Smooth muscle cell (in vitro differentiated cells): ENCODE measurements around the gene HNRNPLL. TPM values are rescaled to one million over a fixed set of nuclear protein-coding genes. Genes with fewer than 3 reads are reported as not detected.

Experiments
- DNase-seq: peaks from one replicate; lab custom pipeline; 2025; ENCODE audit not compliant: unreplicated experiment; lab: John Stamatoyannopoulos, UW
- H2AFZ ChIP-seq: fragments of 200-600 bp; sonication (generic); 2 replicates; pipeline ENCODE4 v1.6.0; 2016; ENCODE audit warnings: antibody characterized with exemption, low read depth, mild to moderate bottlenecking
- H3F3A ChIP-seq: fragments of 200-600 bp; sonication (generic); 2 replicates; pipeline ENCODE4 v1.6.0; 2017; ENCODE audit warnings: antibody characterized with exemption, low read depth
- H3K27ac ChIP-seq: fragments of 200-600 bp; sonication (generic); 2 replicates; pipeline ENCODE4 v1.5.1; 2016; ENCODE audit warnings: low read depth, mild to moderate bottlenecking
- H3K27me3 ChIP-seq: fragments of 200-600 bp; sonication (generic); 2 replicates; pipeline ENCODE4 v1.6.1; 2016; ENCODE audit warnings: low read depth, mild to moderate bottlenecking
- H3K36me3 ChIP-seq: fragments of 200-600 bp; sonication (generic); 2 replicates; pipeline ENCODE4 v1.5.1; 2016; ENCODE audit warnings: low read depth
- H3K4me1 ChIP-seq: fragments of 200-600 bp; sonication (generic); 2 replicates; pipeline ENCODE4 v1.5.1; 2016; ENCODE audit warnings: low read depth
- H3K4me2 ChIP-seq: fragments of 200-600 bp; sonication (generic); 2 replicates; pipeline ENCODE4 v1.6.0; 2016; ENCODE audit warnings: mild to moderate bottlenecking
- H3K4me3 ChIP-seq: fragments of 200-600 bp; sonication (generic); 2 replicates; pipeline ENCODE4 v1.5.1; 2016; ENCODE audit warnings: mild to moderate bottlenecking
- H3K79me2 ChIP-seq: fragments of 200-600 bp; sonication (generic); 2 replicates; pipeline ENCODE4 v1.6.0; 2016; ENCODE audit warnings: low read depth, mild to moderate bottlenecking
- H3K9ac ChIP-seq: fragments of 200-600 bp; sonication (generic); 2 replicates; pipeline ENCODE4 v1.6.0; 2016; ENCODE audit warnings: low read depth
- H3K9me3 ChIP-seq: fragments of 200-600 bp; sonication (generic); replicated peaks from 2 replicates; pipeline ENCODE4 v1.5.1; 2016; ENCODE audit warnings: low read depth
- H4K20me1 ChIP-seq: fragments of 200-600 bp; sonication (generic); 2 replicates; pipeline ENCODE4 v1.6.0; 2016; ENCODE audit warnings: low read depth
- WGBS: methylation state at CpG from one replicate; pipeline ENCODE4 v1.1.7; 2016; ENCODE audit warnings: low lambda C conversion rate; 5-methylcytosine and 5-hydroxymethylcytosine counted together
- polyA plus RNA-seq: library from polyadenylated mRNA; unstranded; fragments of >200 nt; fragmentation: Nextera tagmentation; extraction: Ambion mirVana; gene quantifications from 2 replicates; pipeline ENCODE4 v1.2.1, GENCODE V29; 2016
- total RNA-seq: library from RNA; depleted of rRNA; stranded (reverse); fragments of >200 nt; gene quantifications from 2 replicates; pipeline ENCODE4 v1.2.3, GENCODE V29; 2014
- TF ChIP-seq, protein P1 (sequence below): fragments of 200-600 bp; sonication (generic); IDR thresholded peaks from 2 replicates; pipeline ENCODE4 v1.5.1; 2017; ENCODE audit warnings: borderline replicate concordance, mild to moderate bottlenecking, antibody characterized with exemption; ENCODE audit not compliant: insufficient read depth, poor library complexity, severe bottlenecking

HNRNPLL gene
- total and polyA plus RNA-seq, 2 experiments from 2014 or later, result 37.4 to 42.8 TPM

DNA sequence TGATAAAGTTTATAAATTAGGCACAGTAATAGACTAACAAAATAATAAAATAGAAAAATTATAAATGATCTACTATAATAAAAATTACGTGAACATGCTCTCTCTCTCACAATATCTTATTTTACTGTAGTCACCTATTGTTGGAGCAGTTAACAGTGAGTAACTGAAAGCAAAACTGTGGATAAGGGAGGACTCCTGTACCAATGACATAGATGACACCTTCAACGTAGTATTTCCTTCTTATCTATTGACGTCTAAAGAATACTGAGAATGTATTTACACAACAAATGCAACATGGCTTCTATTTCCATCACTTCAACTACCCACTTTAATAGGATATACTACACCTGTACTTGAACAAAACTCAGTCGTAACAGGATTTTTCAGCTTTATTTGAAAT, 31.5 kb downstream of the HNRNPLL start:
- H3K4me3 ChIP-seq, result no peak overlapping the region
- 95% methylated on average over 4 of the region's 4 CpGs for WGBS

DNA sequence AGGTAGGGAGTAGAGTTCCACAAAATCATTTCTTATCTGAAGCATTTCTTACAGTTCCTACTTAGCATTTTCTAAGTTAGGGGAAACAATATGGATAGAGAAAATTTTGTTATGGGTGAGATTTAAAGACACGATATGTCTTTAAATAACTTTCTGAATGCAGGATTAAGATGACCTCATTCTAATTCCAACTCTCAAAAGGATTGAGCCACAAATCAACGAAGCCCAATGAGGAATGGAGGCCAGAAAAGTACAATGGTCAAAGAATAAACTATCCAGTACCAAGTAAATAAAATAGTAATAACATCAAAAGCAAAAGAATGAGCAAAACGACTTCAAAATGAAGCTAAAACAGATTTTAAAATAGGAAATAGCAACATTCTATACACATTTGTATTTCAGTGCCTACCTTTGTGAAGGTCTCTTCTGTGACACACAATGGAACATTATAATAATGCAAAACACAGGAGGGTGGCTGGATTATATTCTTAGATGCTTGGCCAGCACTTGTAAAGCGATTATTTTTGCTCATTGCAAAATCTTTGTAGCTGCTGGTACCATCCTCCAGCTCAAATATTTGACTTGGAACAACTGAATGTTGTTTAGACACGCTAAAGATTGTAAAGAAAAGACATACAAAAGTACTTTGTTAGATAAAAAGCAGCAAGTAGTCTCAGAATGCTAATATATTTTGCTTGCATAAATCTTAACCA, 33.8 kb downstream of the HNRNPLL start:
- no peaks in the 10 kb centered on the region for H3K4me1 ChIP-seq
- no peak for DNase-seq
- peaks cover 17% of the 10 kb centered on the region for H3F3A ChIP-seq
- H3K9me3 ChIP-seq, result no peaks in the 10 kb centered on the region
- H3K27me3 ChIP-seq, result no peaks in the 10 kb centered on the region
- H3K4me2 ChIP-seq, result peak overlapping the region; percentile 10
- peaks cover 15% of the 10 kb centered on the region for H3K36me3 ChIP-seq
- 88% methylated on average over 5 of the region's 5 CpGs for WGBS
- TF ChIP-seq, protein P1, sequence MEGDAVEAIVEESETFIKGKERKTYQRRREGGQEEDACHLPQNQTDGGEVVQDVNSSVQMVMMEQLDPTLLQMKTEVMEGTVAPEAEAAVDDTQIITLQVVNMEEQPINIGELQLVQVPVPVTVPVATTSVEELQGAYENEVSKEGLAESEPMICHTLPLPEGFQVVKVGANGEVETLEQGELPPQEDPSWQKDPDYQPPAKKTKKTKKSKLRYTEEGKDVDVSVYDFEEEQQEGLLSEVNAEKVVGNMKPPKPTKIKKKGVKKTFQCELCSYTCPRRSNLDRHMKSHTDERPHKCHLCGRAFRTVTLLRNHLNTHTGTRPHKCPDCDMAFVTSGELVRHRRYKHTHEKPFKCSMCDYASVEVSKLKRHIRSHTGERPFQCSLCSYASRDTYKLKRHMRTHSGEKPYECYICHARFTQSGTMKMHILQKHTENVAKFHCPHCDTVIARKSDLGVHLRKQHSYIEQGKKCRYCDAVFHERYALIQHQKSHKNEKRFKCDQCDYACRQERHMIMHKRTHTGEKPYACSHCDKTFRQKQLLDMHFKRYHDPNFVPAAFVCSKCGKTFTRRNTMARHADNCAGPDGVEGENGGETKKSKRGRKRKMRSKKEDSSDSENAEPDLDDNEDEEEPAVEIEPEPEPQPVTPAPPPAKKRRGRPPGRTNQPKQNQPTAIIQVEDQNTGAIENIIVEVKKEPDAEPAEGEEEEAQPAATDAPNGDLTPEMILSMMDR, result no peak
- H2AFZ ChIP-seq, result no peak overlapping the region
- H3K79me2 ChIP-seq, result peaks cover 14% of the 10 kb centered on the region
- no peak overlapping the region for H3K4me3 ChIP-seq
- H4K20me1 ChIP-seq, result peaks cover 64% of the 10 kb centered on the region
- H3K9ac ChIP-seq, result no peak overlapping the region
- H3K27ac ChIP-seq, result peak overlapping the region; percentile 14

More for the DNA sequence above, 31.5 kb downstream of the HNRNPLL start:
- H3K4me2 ChIP-seq, result no peak overlapping the region
- peaks cover 21% of the 10 kb centered on the region for H3F3A ChIP-seq
- DNase-seq, result no peak
- H3K9ac ChIP-seq, result no peak overlapping the region
- H3K27me3 ChIP-seq, result no peaks in the 10 kb centered on the region
- no peaks in the 10 kb centered on the region for H3K4me1 ChIP-seq
- TF ChIP-seq, protein P1, result no peak
- H3K27ac ChIP-seq, result no peak overlapping the region
- no peaks in the 10 kb centered on the region for H3K9me3 ChIP-seq
- peaks cover 66% of the 10 kb centered on the region for H4K20me1 ChIP-seq
- H2AFZ ChIP-seq, result no peak overlapping the region
- H3K36me3 ChIP-seq, result peaks cover 5% of the 10 kb centered on the region
- peaks cover 12% of the 10 kb centered on the region for H3K79me2 ChIP-seq

DNA sequence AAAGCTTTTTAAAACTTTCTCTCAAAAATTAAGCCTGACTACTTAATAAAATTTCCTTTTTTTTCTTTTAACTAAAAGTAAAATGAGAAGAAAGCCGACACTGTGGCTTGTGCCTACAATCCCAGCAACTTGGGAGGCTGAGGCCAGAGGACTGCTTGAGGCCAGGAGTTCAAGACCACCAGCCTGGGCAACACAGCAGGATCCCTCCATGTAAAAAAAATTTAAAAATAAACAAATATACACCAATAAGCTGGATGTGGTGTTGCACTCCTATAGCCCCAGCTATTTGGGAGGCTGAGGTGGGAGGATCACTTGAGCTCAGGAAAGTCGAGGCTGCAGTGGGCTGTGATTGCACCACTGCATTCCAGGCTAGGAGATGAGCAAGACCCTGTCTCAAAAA, 37.4 kb downstream of the HNRNPLL start:
- 94% methylated on average over 2 of the region's 2 CpGs for WGBS
- no peak overlapping the region for H2AFZ ChIP-seq

More for the DNA sequence above, 37.4 kb downstream of the HNRNPLL start:
- H3K9me3 ChIP-seq, result no peaks in the 10 kb centered on the region
- H3K4me3 ChIP-seq, result no peak overlapping the region
- H3F3A ChIP-seq, result no peaks in the 10 kb centered on the region
- H3K27me3 ChIP-seq, result no peaks in the 10 kb centered on the region
- no peak overlapping the region for H3K9ac ChIP-seq
- H3K27ac ChIP-seq, result no peak overlapping the region
- H4K20me1 ChIP-seq, result peaks cover 29% of the 10 kb centered on the region
- peaks cover 15% of the 10 kb centered on the region for H3K79me2 ChIP-seq
- DNase-seq, result no peak
- TF ChIP-seq, protein P1, result no peak
- no peak overlapping the region for H3K4me2 ChIP-seq
- H3K4me1 ChIP-seq, result no peaks in the 10 kb centered on the region
- H3K36me3 ChIP-seq, result peaks cover 22% of the 10 kb centered on the region
